GM18508 (cell line): ENCODE data around the gene CYP4A11.
"Not testable (repeated sequence)": the region's sequence is repeated elsewhere in the genome, so short reads cannot be mapped to it uniquely, and the experiment has no call there.

Source experiments
- ATAC-seq: cut with Tn5 transposase; IDR thresholded peaks from one replicate; pipeline ENCODE4 v1.9.1; 2021; ENCODE audit warnings: moderate number of reproducible peaks; ENCODE audit not compliant: insufficient read depth, unreplicated experiment

The CYP4A11 gene

GRCh38 chr1:46931151-46931550 lies 10.1 kb downstream of the CYP4A11 start:
- no peak for ATAC-seq

- ATAC-seq: no peak
Measured at GRCh38 chr1:46927249-46927835, 13.9 kb downstream of the CYP4A11 start.

GRCh38 chr1:46910790-46911189 lies 30.5 kb downstream of the CYP4A11 start:
- no peak for ATAC-seq

GRCh38 chr1:46903481-46903880 lies 37.8 kb downstream of the CYP4A11 start:
- ATAC-seq: no peak

GRCh38 chr1:46900401-46900800 lies 40.9 kb downstream of the CYP4A11 start:
- no peak for ATAC-seq

- not testable (repeated sequence) for ATAC-seq
Measured at GRCh38 chr1:46881656-46882055, 59.6 kb downstream of the CYP4A11 start.
